Prostate gland (tissue), 2 donors: Measurements from ENCODE around the gene ASCL4. TPM values are rescaled to one million over a fixed set of nuclear protein-coding genes. Genes with fewer than 3 reads are reported as not detected.

Source experiments
- DNase-seq: peaks from one replicate; pipeline ENCODE4 v3.0.0-alpha.2; 2019; ENCODE audit warnings: low spot score
- H3K27ac ChIP-seq, 2 donors: fragments of 200-600 bp; sonication (generic); 2 replicates each; pipeline ENCODE4 v1.5.1; 2017 to 2019
- H3K27me3 ChIP-seq: fragments of 200-600 bp; sonication (generic); replicated peaks from 2 replicates; pipeline ENCODE4 v1.5.1; 2019; ENCODE audit not compliant: insufficient read depth
- H3K36me3 ChIP-seq, 2 donors: fragments of 200-600 bp; sonication (generic); 1 replicate in 1 of 2; 2 replicates in 1 of 2; pipeline versions ENCODE4 v1.5.1 to v1.8.1; 2017 to 2019
- H3K4me1 ChIP-seq: fragments of 200-600 bp; sonication (generic); replicated peaks from 2 replicates; pipeline ENCODE4 v1.5.1; 2019
- H3K4me3 ChIP-seq, 2 donors: fragments of 200-600 bp; sonication (generic); 2 replicates each; pipeline ENCODE4 v1.5.1; 2017 to 2019
- H3K9me3 ChIP-seq: fragments of 200-600 bp; sonication (generic); 2 replicates; pipeline ENCODE4 v1.5.1; 2017
- POLR2A ChIP-seq: fragments of 450-650 bp; IDR thresholded peaks from one replicate; pipeline ENCODE4 v1.6.1; 2016; ENCODE audit warnings: antibody characterized with exemption, mild to moderate bottlenecking
- POLR2AphosphoS5 ChIP-seq: sonication (generic); formaldehyde crosslinking; IDR thresholded peaks from one replicate; pipeline ENCODE4 v1.6.1; 2017; ENCODE audit warnings: antibody characterized with exemption
- WGBS: methylation state at CpG from one replicate; pipeline ENCODE4 v1.1.5; 2018; 5-methylcytosine and 5-hydroxymethylcytosine counted together
- intact Hi-C: fragments of 100-400 bp; cut with DNase I; formaldehyde crosslinking; loops from one replicate; pipeline ENCODE4 v1.14.2; 2022
- total RNA-seq, 2 donors: library from RNA; depleted of rRNA; stranded (reverse); fragments of >200 nt; gene quantifications; one replicate each; pipeline ENCODE4 v1.1.0, GENCODE V29; 2016
- TF ChIP-seq, protein P1 (sequence below), 4 experiments: fragments of 200-600 bp in 2 of 4; fragments of 450-650 bp in 2 of 4; sonication (generic) in 2 of 4; IDR thresholded peaks; 1 replicate in 3 of 4; 2 replicates in 1 of 4; pipeline ENCODE4 v1.5.1; 2016 to 2019; ENCODE audit warnings: antibody characterized with exemption in 4 of 4, mild to moderate bottlenecking in 2 of 4, moderate library complexity in 2 of 4

Gene ASCL4
- total RNA-seq, 2 donors from 2014 or later = not detected

DNA sequence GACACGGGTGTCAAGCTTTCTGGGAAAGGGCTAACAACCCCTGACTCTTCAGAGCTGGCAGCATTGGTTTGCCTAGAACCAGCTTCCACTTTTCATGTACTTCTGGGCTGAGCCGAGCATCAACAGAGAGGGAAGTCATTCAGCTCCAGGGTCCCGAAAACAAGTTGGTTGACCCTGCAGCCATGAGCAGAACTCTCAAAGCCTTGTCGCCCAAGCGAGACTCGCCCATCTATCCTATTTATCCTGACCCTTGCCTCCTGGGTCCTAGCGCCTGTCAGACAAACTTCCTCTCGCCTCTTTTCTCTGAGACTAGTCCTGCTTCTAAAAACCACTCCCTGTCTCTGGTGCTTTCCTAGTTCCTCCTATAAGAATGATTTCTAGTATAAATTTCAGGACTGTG, 47.9 kb downstream of the ASCL4 start:
- intact Hi-C loops = no loop called here
- no peaks in the 10 kb centered on the region for H3K36me3 ChIP-seq
- 32% methylated on average over 8 of the region's 8 CpGs for WGBS
- no peak overlapping the region for H3K4me3 ChIP-seq
- no peaks in the 10 kb centered on the region for H3K4me1 ChIP-seq
- DNase-seq = no peak
- TF ChIP-seq POLR2A = no peak
- TF ChIP-seq, protein P1, sequence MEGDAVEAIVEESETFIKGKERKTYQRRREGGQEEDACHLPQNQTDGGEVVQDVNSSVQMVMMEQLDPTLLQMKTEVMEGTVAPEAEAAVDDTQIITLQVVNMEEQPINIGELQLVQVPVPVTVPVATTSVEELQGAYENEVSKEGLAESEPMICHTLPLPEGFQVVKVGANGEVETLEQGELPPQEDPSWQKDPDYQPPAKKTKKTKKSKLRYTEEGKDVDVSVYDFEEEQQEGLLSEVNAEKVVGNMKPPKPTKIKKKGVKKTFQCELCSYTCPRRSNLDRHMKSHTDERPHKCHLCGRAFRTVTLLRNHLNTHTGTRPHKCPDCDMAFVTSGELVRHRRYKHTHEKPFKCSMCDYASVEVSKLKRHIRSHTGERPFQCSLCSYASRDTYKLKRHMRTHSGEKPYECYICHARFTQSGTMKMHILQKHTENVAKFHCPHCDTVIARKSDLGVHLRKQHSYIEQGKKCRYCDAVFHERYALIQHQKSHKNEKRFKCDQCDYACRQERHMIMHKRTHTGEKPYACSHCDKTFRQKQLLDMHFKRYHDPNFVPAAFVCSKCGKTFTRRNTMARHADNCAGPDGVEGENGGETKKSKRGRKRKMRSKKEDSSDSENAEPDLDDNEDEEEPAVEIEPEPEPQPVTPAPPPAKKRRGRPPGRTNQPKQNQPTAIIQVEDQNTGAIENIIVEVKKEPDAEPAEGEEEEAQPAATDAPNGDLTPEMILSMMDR (IDR thresholded peaks at IDR 0.05) = no peak
- no peak for TF ChIP-seq POLR2AphosphoS5
- H3K27me3 ChIP-seq = no peaks in the 10 kb centered on the region
- H3K27ac ChIP-seq = no peak overlapping the region
- no peaks in the 10 kb centered on the region for H3K9me3 ChIP-seq

Other genes starting within 250 kb of the ASCL4 start
- 10 to 100 TPM; 49.1 to 55.2 TPM for gene PWP1, start 88.9 kb upstream of the ASCL4 start, total RNA-seq
- 10 to 100 TPM; 32.7 to 36.0 TPM for gene PRDM4, start 13.6 kb upstream of the ASCL4 start, total RNA-seq